Activated T-helper 2 cell treated with anti-CD3 and anti-CD28 coated beads, Interferon-gamma antibody, Interleukin-2, Interleukin-4, amounts not matched to agents 10 μg/mL and 5 μg/mL and 100 μg/mL, durations not matched to agents 14 hours and 24 hours and 36 hours (primary cell): Measurements from ENCODE around the gene MGST2. TPM values are rescaled to one million over a fixed set of nuclear protein-coding genes. Genes with fewer than 3 reads are reported as not detected.
"Not testable (repeated sequence)": the region's sequence is repeated elsewhere in the genome, so short reads cannot be mapped to it uniquely, and the experiment has no call there.

Experiments used
- DNase-seq: peaks from one replicate; pipeline ENCODE4 v3.0.0; 2021; ENCODE audit warnings: low spot score
- H3K27ac Mint-ChIP-seq: one replicate; pipeline ENCODE4 v1.8.0; 2021; ENCODE audit warnings: mixed read lengths
- H3K27me3 Mint-ChIP-seq: one replicate; pipeline ENCODE4 v1.8.0; 2021; ENCODE audit warnings: low read depth, mixed read lengths
- H3K36me3 Mint-ChIP-seq: one replicate; pipeline ENCODE4 v1.8.0; 2021; ENCODE audit warnings: low read depth, mixed read lengths
- H3K4me1 Mint-ChIP-seq: one replicate; pipeline ENCODE4 v1.8.0; 2021; ENCODE audit warnings: low read depth, mixed read lengths
- H3K4me3 Mint-ChIP-seq: one replicate; pipeline ENCODE4 v1.8.0; 2021; ENCODE audit warnings: low read depth, mild to moderate bottlenecking, moderate library complexity, mixed read lengths
- H3K9me3 Mint-ChIP-seq: one replicate; pipeline ENCODE4 v1.8.0; 2021; ENCODE audit warnings: mixed read lengths
- intact Hi-C: fragments of 100-400 bp; cut with micrococcal nuclease; formaldehyde crosslinking; loops from one replicate; pipeline ENCODE4 v1.15.1; 2023
- total RNA-seq: library from RNA; stranded (reverse); gene quantifications from 2 replicates; pipeline ENCODE4 v1.2.3, GENCODE V29; 2022

MGST2 gene
- total RNA-seq, 1 donor from 2014 or later = 32.5 TPM

GRCh38 chr4:139632739-139633138 is 32.9 kb upstream of the MGST2 start:
- H3K27ac Mint-ChIP-seq, H3K4me1 Mint-ChIP-seq, DNase-seq, H3K36me3 Mint-ChIP-seq, intact Hi-C loops, H3K9me3 Mint-ChIP-seq, H3K4me3 Mint-ChIP-seq: not testable (repeated sequence)
- peaks cover 31% of the 10 kb centered on the region for H3K27me3 Mint-ChIP-seq

DNA sequence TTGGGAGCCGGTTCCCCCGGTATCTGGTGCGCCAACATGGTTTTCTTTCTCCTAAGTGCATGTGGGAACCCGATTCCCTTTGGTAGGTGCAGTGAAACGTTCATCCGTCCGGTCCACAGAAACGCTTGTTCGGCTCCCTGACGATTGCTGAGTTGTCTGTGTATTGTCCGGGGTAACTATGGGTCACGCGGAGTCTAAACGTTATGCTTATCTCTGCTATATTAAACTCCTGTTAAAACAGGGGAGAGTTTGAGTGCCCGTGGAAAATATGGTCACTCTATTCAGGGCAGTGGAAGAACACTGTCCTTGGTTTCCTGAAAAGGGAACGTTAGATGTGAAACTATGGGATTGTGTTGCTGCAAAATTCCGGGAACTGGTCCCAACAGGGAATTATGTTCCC is 32.4 kb upstream of the MGST2 start:
- no peak for DNase-seq
- no peak overlapping the region for H3K27ac Mint-ChIP-seq
- H3K9me3 Mint-ChIP-seq = peaks cover 10% of the 10 kb centered on the region
- H3K4me3 Mint-ChIP-seq = no peak overlapping the region
- no peaks in the 10 kb centered on the region for H3K4me1 Mint-ChIP-seq
- intact Hi-C loops = no loop called here
- H3K36me3 Mint-ChIP-seq = no peaks in the 10 kb centered on the region
- peaks cover 31% of the 10 kb centered on the region for H3K27me3 Mint-ChIP-seq

DNA sequence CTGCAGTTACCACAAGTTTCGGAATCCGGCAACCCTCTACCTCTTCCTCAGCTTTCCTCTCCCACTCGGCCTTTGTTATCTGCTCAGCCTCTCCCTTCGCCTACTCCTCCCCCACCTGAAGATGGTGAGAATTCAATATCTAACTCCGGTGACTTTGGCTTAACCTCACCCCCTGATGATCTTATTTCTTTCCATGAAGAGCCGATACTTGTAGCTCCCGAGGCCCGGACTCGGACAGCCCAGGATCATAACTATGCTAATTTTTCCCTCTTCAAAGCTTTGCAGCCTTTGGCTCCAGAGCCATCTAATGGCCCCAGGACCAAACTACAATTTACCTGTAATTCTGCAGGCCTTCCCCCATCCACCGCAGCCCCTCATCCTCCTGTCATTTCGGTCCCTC is 32.0 kb upstream of the MGST2 start:
- no peaks in the 10 kb centered on the region for H3K4me1 Mint-ChIP-seq
- no peak overlapping the region for H3K27ac Mint-ChIP-seq
- peaks cover 13% of the 10 kb centered on the region for H3K9me3 Mint-ChIP-seq
- H3K36me3 Mint-ChIP-seq = no peaks in the 10 kb centered on the region
- intact Hi-C loops = no loop called here
- DNase-seq = no peak
- no peak overlapping the region for H3K4me3 Mint-ChIP-seq
- H3K27me3 Mint-ChIP-seq = peaks cover 31% of the 10 kb centered on the region

DNA sequence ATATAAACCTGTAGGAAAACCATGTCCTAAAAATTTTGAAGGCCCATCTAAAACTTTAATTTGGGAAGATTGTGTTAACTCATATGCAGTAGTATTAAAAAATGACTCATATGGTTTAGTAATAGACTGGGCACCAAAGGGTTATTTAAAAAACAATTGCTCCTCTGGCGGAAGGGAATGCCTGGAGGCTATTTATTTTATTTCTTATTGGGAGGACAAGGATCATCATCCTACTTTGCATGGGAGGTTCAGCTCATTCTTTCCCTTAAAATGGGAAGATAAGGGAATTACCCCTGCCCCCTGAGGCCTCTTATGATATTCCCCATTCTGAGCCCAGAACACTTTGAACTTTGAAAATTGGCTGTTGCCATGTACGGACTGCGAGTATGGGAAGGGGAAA is 29.7 kb upstream of the MGST2 start:
- Mint-ChIP-seq H3K4me3 (no peak overlapping the region), H3K27me3 (peaks cover 27% of the 10 kb centered on the region), H3K36me3 (no peaks in the 10 kb centered on the region), H3K4me1 (no peaks in the 10 kb centered on the region), H3K9me3 (peaks cover 20% of the 10 kb centered on the region), H3K27ac (no peak overlapping the region)
- no peak for DNase-seq
- intact Hi-C loops = no loop called here

DNA sequence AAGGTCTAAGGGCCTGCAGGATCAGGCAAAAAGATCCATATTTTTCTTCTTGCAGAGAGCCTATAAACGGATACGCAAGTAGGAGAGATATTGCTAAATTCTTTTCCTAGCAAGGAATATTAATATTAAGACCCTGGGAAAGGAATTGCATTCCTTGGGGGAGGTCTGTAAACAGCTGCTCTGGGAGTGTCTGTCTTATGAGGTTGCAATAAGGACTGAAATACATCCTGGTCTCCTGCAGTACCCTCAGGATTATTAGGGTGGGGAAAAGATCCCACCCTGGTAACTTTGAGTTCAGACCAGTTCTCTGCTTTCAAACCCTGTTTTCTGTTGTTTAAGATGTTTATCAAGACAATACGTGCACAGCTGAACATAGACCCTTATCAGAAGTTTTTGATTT is 27.3 kb upstream of the MGST2 start:
- H3K9me3 Mint-ChIP-seq = peaks cover 20% of the 10 kb centered on the region
- intact Hi-C loops = not testable (repeated sequence)

DNA sequence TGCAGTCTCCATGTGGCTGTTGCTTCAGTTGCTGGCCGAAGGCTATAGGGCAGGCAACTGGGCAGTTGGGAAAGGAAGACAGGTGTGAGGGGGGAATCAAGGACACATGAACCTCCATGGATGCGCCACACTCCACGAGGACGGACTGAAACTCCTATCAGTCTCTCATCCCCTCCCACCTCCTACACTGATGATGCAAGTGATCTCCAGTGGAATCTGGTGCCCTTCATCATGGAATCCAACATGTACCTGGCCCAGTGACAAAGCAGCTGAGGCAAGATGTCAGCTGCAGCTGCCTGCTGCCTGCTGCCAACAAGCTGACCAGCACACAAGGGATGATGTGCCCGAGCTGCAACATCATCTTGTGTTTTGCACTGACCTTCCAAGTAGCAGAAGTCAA is 26.0 kb upstream of the MGST2 start:
- intact Hi-C loops = no loop called here
- Mint-ChIP-seq H3K27ac (no peak overlapping the region), H3K36me3 (no peaks in the 10 kb centered on the region), H3K4me3 (no peak overlapping the region), H3K27me3 (peaks cover 14% of the 10 kb centered on the region), H3K9me3 (peaks cover 20% of the 10 kb centered on the region), H3K4me1 (no peaks in the 10 kb centered on the region)
- no peak for DNase-seq

More for the DNA sequence above, 27.3 kb upstream of the MGST2 start:
- H3K4me1 Mint-ChIP-seq, H3K36me3 Mint-ChIP-seq, H3K4me3 Mint-ChIP-seq, DNase-seq, H3K27ac Mint-ChIP-seq: not testable (repeated sequence)
- peaks cover 18% of the 10 kb centered on the region for H3K27me3 Mint-ChIP-seq

- peaks cover 20% of the 10 kb centered on the region for H3K9me3 Mint-ChIP-seq
- no peak overlapping the region for H3K4me3 Mint-ChIP-seq
- no peak for DNase-seq
- H3K36me3 Mint-ChIP-seq = no peaks in the 10 kb centered on the region
- H3K27ac Mint-ChIP-seq = no peak overlapping the region
- peaks cover 12% of the 10 kb centered on the region for H3K27me3 Mint-ChIP-seq
- no peaks in the 10 kb centered on the region for H3K4me1 Mint-ChIP-seq
- intact Hi-C loops = no loop called here
These were observed 24.4 kb upstream of the MGST2 start for GRCh38 chr4:139641218-139641617.

DNA sequence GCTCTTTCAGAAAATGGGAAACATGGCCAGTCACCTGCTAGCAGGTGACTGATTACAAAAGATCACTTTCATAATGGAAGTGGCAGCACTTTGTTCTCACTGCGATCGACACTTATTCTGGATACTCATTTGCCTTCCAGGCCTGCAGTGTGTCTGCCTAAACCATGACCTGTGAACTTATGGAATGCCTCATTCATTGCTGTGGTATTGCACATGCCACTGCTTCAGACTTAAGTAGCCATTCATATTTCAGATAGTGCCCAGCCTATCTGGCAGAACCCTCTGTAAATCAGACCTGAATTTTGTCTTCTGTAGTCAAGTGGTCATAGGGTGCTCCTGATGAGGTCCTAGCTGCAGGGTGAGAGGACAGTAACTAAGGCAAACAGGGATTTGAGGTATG is 23.3 kb upstream of the MGST2 start:
- peaks cover 18% of the 10 kb centered on the region for H3K9me3 Mint-ChIP-seq
- no peaks in the 10 kb centered on the region for H3K36me3 Mint-ChIP-seq
- intact Hi-C loops = no loop called here

DNA sequence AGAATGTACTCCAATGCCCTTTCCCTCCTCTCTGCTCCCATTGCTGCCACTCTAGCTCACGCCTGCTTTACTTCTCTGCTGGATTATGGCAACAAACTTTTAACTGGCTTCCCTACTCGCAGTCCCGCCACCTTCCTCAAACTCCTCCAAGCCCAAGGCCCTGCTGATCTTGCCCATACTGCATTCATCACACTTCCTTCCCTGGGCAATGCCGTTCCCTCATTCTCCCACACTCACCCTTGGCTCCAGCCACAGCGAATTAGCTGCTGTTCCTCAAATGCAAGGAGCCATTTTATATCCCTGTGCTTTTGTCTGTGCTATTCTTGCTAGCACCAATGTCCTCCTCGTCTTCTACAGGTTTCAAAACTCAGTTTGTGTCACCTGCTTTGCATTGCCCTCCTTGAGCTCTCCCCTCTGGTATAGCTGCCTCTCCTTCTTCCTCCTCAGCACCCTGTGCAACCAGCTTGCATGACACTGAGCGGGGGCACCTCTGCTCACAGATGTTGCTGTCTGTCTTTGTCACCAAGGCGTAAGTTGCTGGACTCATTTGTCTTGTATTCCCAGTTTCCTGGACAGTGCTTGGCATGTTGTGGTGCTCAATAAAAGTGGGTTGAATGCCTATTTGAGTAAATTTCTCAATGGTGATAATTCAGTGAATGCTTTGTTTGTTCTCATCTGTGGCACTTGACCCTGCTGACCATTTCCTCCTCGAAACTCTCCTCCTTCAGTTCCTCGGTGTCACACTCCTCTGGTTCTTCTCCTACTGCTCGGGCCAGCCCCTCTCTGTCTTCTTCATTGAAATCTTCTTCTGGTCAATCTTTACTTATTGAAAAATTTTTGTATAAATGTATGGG is 22.4 kb upstream of the MGST2 start:
- DNase-seq = no peak
- H3K27ac Mint-ChIP-seq = no peak overlapping the region
- peaks cover 9% of the 10 kb centered on the region for H3K9me3 Mint-ChIP-seq
- H3K4me1 Mint-ChIP-seq = no peaks in the 10 kb centered on the region
- H3K27me3 Mint-ChIP-seq = peaks cover 12% of the 10 kb centered on the region
- no peak overlapping the region for H3K4me3 Mint-ChIP-seq
- no peaks in the 10 kb centered on the region for H3K36me3 Mint-ChIP-seq
- intact Hi-C loops = no loop called here

More for the DNA sequence above, 23.3 kb upstream of the MGST2 start:
- no peak overlapping the region for H3K4me3 Mint-ChIP-seq
- DNase-seq = no peak
- peaks cover 12% of the 10 kb centered on the region for H3K27me3 Mint-ChIP-seq
- no peak overlapping the region for H3K27ac Mint-ChIP-seq
- no peaks in the 10 kb centered on the region for H3K4me1 Mint-ChIP-seq

DNA sequence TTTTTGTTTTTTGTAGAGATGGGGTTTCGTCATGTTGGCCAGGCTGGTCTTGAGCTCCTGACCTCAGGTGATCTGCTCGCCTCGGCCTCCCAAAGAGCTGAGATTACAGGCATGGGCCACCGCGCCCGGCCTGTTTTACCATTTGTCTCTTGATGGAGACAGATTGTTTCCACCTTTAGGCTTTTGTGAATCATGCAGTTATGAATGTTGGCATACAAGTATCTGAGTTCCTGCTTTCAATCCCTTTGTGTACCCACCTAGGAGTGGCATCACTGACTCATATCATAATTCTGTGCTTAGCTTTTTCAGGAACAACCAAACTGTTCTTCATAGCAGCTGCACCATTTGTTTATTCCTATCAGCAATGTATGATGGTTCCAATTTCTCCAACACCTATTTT is 20.2 kb upstream of the MGST2 start:
- Mint-ChIP-seq H3K27me3 (peaks cover 12% of the 10 kb centered on the region), H3K36me3 (no peaks in the 10 kb centered on the region), H3K9me3 (no peaks in the 10 kb centered on the region), H3K4me1 (no peaks in the 10 kb centered on the region), H3K27ac (no peak overlapping the region), H3K4me3 (no peak overlapping the region)
- no peak for DNase-seq
- intact Hi-C loops = no loop called here

GRCh38 chr4:139647184-139647583 is 18.4 kb upstream of the MGST2 start:
- no peak overlapping the region for H3K4me3 Mint-ChIP-seq
- intact Hi-C loops = no loop called here
- no peak for DNase-seq
- peaks cover 9% of the 10 kb centered on the region for H3K27me3 Mint-ChIP-seq
- no peak overlapping the region for H3K27ac Mint-ChIP-seq
- H3K36me3 Mint-ChIP-seq = no peaks in the 10 kb centered on the region
- H3K4me1 Mint-ChIP-seq = peaks cover 8% of the 10 kb centered on the region
- H3K9me3 Mint-ChIP-seq = no peaks in the 10 kb centered on the region

GRCh38 chr4:139647952-139648351 is 17.7 kb upstream of the MGST2 start:
- no peak for DNase-seq
- Mint-ChIP-seq H3K27me3 (peaks cover 8% of the 10 kb centered on the region), H3K36me3 (no peaks in the 10 kb centered on the region), H3K9me3 (no peaks in the 10 kb centered on the region), H3K4me3 (no peak overlapping the region), H3K4me1 (peaks cover 8% of the 10 kb centered on the region), H3K27ac (no peak overlapping the region)
- intact Hi-C loops = no loop called here

DNA sequence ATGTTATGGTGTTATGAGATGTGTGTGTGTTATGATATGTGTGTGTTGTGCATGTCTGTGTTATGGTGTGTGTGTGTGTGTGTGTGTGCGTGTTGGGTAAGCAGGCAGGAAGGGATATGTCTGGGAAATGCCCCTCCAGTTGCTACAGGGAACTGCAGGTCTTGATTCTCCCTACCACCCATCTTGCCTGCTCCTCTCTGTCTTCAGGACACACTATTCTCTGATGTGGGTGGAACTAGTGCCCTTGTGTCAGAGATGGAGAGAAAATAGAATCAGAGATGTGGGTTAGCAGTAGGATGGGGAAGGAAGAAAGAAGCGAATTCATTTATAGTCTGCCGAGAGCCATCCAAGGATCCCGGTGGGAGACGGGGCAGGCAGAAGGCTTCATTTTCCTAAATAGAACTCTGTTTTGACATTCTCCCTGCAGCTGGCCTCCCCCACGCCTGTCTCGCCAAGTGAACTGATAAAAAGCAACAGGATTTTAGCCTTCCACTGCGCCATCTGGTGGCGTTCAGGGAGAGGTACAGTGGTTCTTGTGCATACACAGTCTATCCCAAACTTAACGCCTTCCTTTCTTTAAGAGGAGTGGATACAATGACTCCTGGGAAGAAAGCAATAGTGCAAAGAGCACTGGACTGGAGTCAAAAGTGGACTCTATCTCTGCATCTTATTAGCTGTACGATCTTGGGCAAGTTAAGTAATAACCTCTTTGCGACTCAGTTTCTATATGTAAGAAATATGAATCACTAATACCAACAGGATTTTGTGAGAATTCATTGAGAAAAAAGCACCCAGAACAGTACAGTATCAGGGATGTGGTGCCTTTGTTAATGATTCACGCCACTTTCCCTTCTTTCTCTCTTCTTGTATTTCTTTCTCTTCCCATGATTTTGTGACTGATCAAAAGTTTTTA is 14.1 kb upstream of the MGST2 start:
- H3K36me3 Mint-ChIP-seq = no peaks in the 10 kb centered on the region
- peaks cover 8% of the 10 kb centered on the region for H3K4me1 Mint-ChIP-seq
- no peak overlapping the region for H3K4me3 Mint-ChIP-seq

More for the DNA sequence above, 14.1 kb upstream of the MGST2 start:
- peak; percentile 52 for DNase-seq
- no peak overlapping the region for H3K27ac Mint-ChIP-seq
- no peaks in the 10 kb centered on the region for H3K9me3 Mint-ChIP-seq
- intact Hi-C loops = loop anchor here (1.0 to 10.0 kb wide), 4 partner anchors 32 to 237 kb away; no protein-coding TSS in a partner anchor
- H3K27me3 Mint-ChIP-seq = no peaks in the 10 kb centered on the region
